Activated CD4-positive, alpha-beta memory T cell treated with anti-CD3 and anti-CD28 coated beads for 36 hours (primary cell): Measurements from ENCODE around the gene EDN2. TPM values are rescaled to one million over a fixed set of nuclear protein-coding genes. Genes with fewer than 3 reads are reported as not detected.

ENCODE experiments used
- CTCF ChIA-PET: fragments of 350-600 bp; sonication (Branson Sonifier 250); formaldehyde crosslinking; loops from one replicate; lab custom pipeline; 2021; ENCODE audit warnings: antibody characterized with exemption, inconsistent platforms; lab: Charles Lee
- POLR2A ChIA-PET: fragments of 350-600 bp; sonication (Branson Sonifier 250); formaldehyde crosslinking; loops from one replicate; lab custom pipeline; 2021; ENCODE audit warnings: antibody characterized with exemption; lab: Charles Lee
- DNase-seq: peaks from one replicate; pipeline ENCODE4 v3.0.0-alpha.2; 2020
- H3K27ac Mint-ChIP-seq: one replicate; pipeline ENCODE4 v1.8.0; 2021; ENCODE audit warnings: mixed read lengths
- H3K27me3 Mint-ChIP-seq: one replicate; pipeline ENCODE4 v1.8.0; 2021; ENCODE audit warnings: mixed read lengths
- H3K36me3 Mint-ChIP-seq: one replicate; pipeline ENCODE4 v1.8.0; 2021; ENCODE audit warnings: mixed read lengths
- H3K4me1 Mint-ChIP-seq: one replicate; pipeline ENCODE4 v1.8.0; 2021; ENCODE audit warnings: low read depth, mixed read lengths
- H3K4me3 Mint-ChIP-seq: one replicate; pipeline ENCODE4 v1.8.0; 2021; ENCODE audit warnings: mild to moderate bottlenecking, mixed read lengths
- H3K9me3 Mint-ChIP-seq: one replicate; pipeline ENCODE4 v1.8.0; 2021; ENCODE audit warnings: mixed read lengths
- intact Hi-C: fragments of 100-400 bp; cut with micrococcal nuclease; formaldehyde crosslinking; loops from one replicate; pipeline ENCODE4 v1.15.1; 2023
- total RNA-seq, 2 experiments: library from RNA; stranded (reverse); gene quantifications; one replicate each; pipeline ENCODE4 v1.2.3, GENCODE V29; 2021

The EDN2 gene
- total RNA-seq, 2 experiments from 2014 or later, result not detected

DNA sequence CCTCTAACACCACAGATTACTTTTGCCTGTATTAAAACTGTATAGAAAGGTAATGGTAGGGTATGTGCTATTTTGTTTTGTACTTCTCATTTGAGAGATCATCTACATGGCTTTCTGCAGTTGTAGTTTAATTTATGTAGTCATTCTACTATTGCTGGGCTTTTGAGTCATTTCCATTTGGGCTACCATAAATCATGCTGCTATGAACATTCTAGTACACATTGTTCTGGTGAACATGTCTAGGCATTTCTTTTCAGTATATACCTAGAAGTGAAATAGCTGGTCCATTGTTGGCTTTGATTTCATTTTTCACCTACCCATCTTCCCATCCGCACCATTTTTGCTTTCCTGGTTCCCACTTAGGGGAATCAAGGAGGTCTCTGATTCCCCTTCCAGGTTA, 18.7 kb downstream of the EDN2 start:
- ChIA-PET CTCF (no interaction called here), POLR2A (no interaction called here)
- H3K27me3 Mint-ChIP-seq, result peaks cover 2% of the 10 kb centered on the region
- intact Hi-C loops, result no loop called here
- H3K4me3 Mint-ChIP-seq, result no peak overlapping the region
- no peaks in the 10 kb centered on the region for H3K36me3 Mint-ChIP-seq
- no peak for DNase-seq
- H3K27ac Mint-ChIP-seq, result no peak overlapping the region
- no peaks in the 10 kb centered on the region for H3K4me1 Mint-ChIP-seq
- no peaks in the 10 kb centered on the region for H3K9me3 Mint-ChIP-seq

DNA sequence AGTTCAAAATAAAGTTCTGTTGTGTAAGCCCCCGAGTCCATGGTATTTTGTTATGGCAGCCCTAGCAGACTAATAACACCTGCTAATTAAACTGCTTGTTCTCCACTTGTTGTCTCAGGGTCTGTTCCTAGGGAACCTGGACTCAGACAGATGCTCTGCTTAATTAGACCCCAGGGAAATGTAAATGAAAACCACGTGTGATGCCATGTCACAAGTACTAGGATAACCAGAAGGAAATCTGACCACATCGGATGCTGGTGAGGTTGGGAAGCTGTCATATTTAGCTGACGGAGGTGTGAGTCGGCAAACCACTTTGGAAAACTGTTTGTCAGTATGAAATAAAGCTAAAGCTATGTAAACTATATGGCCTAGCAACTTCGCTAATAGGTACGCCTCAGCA, 19.6 kb downstream of the EDN2 start:
- ChIA-PET POLR2A (no interaction called here), CTCF (no interaction called here)
- intact Hi-C loops, result no loop called here
- no peak overlapping the region for H3K27ac Mint-ChIP-seq
- no peaks in the 10 kb centered on the region for H3K9me3 Mint-ChIP-seq
- H3K4me3 Mint-ChIP-seq, result no peak overlapping the region
- no peak for DNase-seq
- no peaks in the 10 kb centered on the region for H3K4me1 Mint-ChIP-seq
- peaks cover 2% of the 10 kb centered on the region for H3K27me3 Mint-ChIP-seq
- H3K36me3 Mint-ChIP-seq, result no peaks in the 10 kb centered on the region

GRCh38 chr1:41463516-41463915, 21.0 kb downstream of the EDN2 start:
- intact Hi-C loops, result no loop called here
- ChIA-PET POLR2A (no interaction called here), CTCF (no interaction called here)
- Mint-ChIP-seq H3K27ac (no peak overlapping the region), H3K36me3 (no peaks in the 10 kb centered on the region), H3K4me3 (no peak overlapping the region), H3K4me1 (no peaks in the 10 kb centered on the region), H3K27me3 (peaks cover 2% of the 10 kb centered on the region), H3K9me3 (no peaks in the 10 kb centered on the region)
- DNase-seq, result no peak

DNA sequence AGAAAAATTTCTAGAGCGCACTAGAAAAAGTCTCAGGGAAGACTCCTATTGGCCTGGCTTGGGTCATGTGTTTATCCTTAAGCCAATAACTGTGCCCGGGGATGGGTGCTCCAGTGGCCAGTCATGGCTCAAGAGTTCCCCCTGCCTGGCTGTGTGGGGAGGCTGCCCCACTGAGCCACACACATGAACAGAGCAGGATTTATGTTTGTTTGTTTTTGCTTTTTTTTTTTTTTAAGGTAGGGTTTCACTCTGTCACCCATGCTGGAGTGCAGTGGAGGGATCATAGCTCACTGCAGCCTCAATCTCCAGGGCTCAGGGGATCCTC, 21.8 kb downstream of the EDN2 start:
- Mint-ChIP-seq H3K27ac (no peak overlapping the region), H3K36me3 (no peaks in the 10 kb centered on the region), H3K4me1 (no peaks in the 10 kb centered on the region), H3K4me3 (no peak overlapping the region), H3K27me3 (peaks cover 2% of the 10 kb centered on the region), H3K9me3 (no peaks in the 10 kb centered on the region)
- CTCF ChIA-PET, result no interaction called here
- DNase-seq, result no peak
- intact Hi-C loops, result no loop called here
- POLR2A ChIA-PET, result no interaction called here

DNA sequence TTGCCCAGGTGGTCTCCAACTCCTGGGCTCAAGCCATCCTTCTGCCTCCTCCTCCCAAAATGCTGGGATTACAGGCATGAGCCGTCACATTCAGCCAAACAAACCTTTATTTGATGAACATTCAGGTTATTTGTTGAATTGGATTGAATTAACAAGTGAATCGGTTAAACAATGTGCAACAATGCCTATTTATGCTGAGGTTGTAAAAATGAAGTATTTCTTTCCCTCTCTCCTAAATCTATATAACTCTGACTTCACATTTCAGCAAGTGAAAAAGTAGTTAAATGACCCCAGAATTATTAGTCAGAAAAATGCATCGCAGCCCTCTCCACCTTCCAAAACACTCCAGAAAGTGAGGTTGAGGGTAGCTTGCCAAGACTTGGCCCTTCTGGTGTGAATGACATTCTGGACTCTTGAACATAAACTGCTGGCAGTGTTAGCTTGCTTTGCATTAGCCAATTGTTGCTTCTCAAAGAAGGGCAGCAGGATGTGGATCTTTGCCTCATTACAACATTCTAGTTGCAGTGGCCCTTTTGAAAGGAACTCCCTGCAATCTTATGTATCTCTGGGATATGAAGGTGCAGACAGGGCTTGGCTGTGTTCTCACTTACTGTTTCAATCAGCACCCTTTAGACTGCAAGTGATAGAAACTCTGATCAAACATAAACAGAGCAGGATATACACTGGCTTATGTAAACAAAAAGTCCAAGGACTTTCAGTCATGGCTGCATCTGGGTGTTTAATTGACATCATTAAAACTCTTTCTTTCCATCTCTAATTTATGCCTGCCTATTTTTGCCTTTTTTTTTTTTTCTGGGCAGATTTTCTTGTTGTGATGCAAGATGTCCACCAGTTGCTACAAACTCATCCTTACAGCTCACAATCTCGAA, 22.4 kb downstream of the EDN2 start:
- no peaks in the 10 kb centered on the region for H3K9me3 Mint-ChIP-seq
- H3K27me3 Mint-ChIP-seq, result no peaks in the 10 kb centered on the region
- H3K4me3 Mint-ChIP-seq, result no peak overlapping the region
- DNase-seq, result no peak
- no peaks in the 10 kb centered on the region for H3K36me3 Mint-ChIP-seq
- no peaks in the 10 kb centered on the region for H3K4me1 Mint-ChIP-seq
- intact Hi-C loops, result no loop called here
- POLR2A ChIA-PET, result no interaction called here
- CTCF ChIA-PET, result no interaction called here
- H3K27ac Mint-ChIP-seq, result no peak overlapping the region

- H3K4me3 Mint-ChIP-seq, result no peak overlapping the region
Observed at GRCh38 chr1:41456847-41457540, 27.5 kb downstream of the EDN2 start.

DNA sequence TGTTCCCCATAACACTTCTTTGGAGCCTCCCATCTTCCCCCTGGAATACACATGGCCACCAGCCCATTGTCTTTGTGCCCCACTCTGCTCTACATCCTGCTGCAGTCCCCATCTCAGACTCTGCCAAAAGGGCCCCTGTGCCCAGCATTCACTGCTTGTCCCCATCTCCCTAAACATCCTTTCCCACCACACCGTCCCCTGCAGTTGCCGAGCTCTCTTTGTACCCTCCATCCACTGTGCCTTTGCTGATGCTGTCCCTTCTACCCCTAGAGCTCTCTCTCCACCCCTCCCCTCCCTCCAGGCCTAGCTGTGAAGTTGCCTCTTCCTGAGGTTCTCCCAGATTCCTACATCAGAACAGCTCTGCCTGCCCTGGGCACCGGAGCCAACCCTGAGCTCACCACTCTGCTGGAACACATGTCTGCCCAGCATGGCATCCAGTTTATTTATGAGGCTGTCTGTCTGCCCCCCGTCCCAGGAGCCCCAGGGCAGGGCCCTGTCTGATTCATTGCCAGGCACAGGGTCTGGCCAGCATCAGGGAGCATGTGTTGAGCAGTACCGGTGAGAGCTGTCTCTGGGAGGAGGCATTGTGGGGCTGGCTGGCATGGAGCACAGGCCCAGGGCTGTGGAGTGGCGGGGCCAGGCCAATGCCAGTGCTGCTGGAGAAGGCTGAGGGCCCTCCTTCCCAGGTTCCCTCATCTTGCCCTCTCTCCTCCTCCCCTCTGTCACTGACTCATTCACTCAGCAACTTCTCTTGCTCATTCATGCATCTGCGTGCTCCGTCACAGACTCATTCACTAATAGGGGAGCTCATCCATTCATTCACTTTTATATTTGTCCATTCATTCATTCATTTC, 28.8 kb downstream of the EDN2 start:
- intact Hi-C loops, result no loop called here
- no peak overlapping the region for H3K27ac Mint-ChIP-seq
- no peaks in the 10 kb centered on the region for H3K27me3 Mint-ChIP-seq
- no peak for DNase-seq
- H3K4me1 Mint-ChIP-seq, result no peaks in the 10 kb centered on the region
- no peaks in the 10 kb centered on the region for H3K9me3 Mint-ChIP-seq
- CTCF ChIA-PET, result no interaction called here
- no peak overlapping the region for H3K4me3 Mint-ChIP-seq
- H3K36me3 Mint-ChIP-seq, result no peaks in the 10 kb centered on the region
- POLR2A ChIA-PET, result interaction anchor here (0.5 kb wide), 1 partner anchor 310 kb away, joined by 6 read pairs; no protein-coding TSS in a partner anchor

More at GRCh38 chr1:41456847-41457540, 27.5 kb downstream of the EDN2 start:
- Mint-ChIP-seq H3K27me3 (no peaks in the 10 kb centered on the region), H3K36me3 (no peaks in the 10 kb centered on the region), H3K9me3 (no peaks in the 10 kb centered on the region), H3K27ac (no peak overlapping the region), H3K4me1 (no peaks in the 10 kb centered on the region)
- ChIA-PET CTCF (no interaction called here), POLR2A (no interaction called here)
- DNase-seq, result no peak
- intact Hi-C loops, result no loop called here

DNA sequence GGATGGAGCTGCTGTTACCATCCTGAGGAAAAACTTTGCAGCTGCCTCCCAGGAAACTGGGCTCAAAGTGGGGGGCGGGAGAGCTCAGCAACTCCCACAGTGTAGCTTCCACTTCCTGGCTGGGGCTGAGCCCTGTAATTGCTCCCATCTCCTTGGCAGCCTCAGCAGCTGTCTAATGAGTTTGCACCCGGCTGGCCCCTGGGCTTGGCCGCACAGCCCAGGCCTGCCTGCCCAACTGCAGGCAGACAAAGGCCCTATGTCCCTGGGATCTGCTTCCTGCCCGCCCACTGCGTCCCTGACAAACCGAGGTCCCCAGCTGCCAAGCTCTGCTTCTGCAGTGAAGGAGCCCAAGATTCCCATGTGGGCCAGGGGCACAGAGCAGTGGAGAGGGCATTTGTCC, 30.1 kb downstream of the EDN2 start:
- Mint-ChIP-seq H3K36me3 (no peaks in the 10 kb centered on the region), H3K4me3 (no peak overlapping the region), H3K27ac (no peak overlapping the region), H3K4me1 (no peaks in the 10 kb centered on the region), H3K27me3 (no peaks in the 10 kb centered on the region), H3K9me3 (no peaks in the 10 kb centered on the region)
- CTCF ChIA-PET, result no interaction called here
- intact Hi-C loops, result no loop called here
- no peak for DNase-seq
- POLR2A ChIA-PET, result no interaction called here

- no peaks in the 10 kb centered on the region for H3K36me3 Mint-ChIP-seq
- CTCF ChIA-PET, result no interaction called here
- no peak overlapping the region for H3K27ac Mint-ChIP-seq
- H3K9me3 Mint-ChIP-seq, result no peaks in the 10 kb centered on the region
- H3K4me3 Mint-ChIP-seq, result no peak overlapping the region
- no peak for DNase-seq
- no peaks in the 10 kb centered on the region for H3K27me3 Mint-ChIP-seq
- no peaks in the 10 kb centered on the region for H3K4me1 Mint-ChIP-seq
- intact Hi-C loops, result no loop called here
- POLR2A ChIA-PET, result no interaction called here
Observed at GRCh38 chr1:41452704-41453290, 31.7 kb downstream of the EDN2 start.

DNA sequence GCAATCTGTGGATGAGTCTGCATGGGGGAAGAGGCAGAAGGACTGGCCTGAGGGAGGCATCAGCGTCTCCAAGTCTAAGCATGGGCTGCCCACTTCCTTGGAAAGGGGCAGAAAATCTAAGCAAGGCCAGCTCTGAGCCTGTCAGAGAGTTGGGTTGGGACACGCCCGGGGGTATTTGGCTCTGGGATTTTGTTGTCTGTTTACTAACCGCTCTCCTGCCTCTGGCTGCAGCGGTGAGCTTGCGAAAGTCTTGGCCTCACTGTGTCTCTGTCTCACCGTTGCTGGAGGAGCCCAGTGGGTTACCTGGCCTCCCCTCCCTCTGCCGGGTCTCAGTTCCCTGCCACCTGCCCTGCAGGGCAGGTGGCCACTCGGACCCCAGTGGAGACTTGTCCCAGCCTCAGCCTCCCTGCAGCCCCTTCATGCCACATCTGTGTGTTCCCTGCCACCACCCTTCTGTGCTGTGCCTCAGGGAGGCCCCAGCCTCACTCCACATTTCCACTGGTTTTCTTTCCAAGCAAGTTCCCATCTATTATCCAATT, 33.7 kb downstream of the EDN2 start:
- no peak for DNase-seq
- CTCF ChIA-PET, result no interaction called here
- no peaks in the 10 kb centered on the region for H3K9me3 Mint-ChIP-seq

GRCh38 chr1:41449326-41449921, 35.1 kb downstream of the EDN2 start:
- Mint-ChIP-seq H3K4me1 (no peaks in the 10 kb centered on the region), H3K4me3 (no peak overlapping the region), H3K27ac (no peak overlapping the region), H3K9me3 (peaks cover 13% of the 10 kb centered on the region), H3K27me3 (no peaks in the 10 kb centered on the region), H3K36me3 (no peaks in the 10 kb centered on the region)
- no peak for DNase-seq
- POLR2A ChIA-PET, result no interaction called here
- intact Hi-C loops, result no loop called here
- CTCF ChIA-PET, result no interaction called here

More for the DNA sequence above, 33.7 kb downstream of the EDN2 start:
- intact Hi-C loops, result no loop called here
- H3K27me3 Mint-ChIP-seq, result no peaks in the 10 kb centered on the region
- no peak overlapping the region for H3K4me3 Mint-ChIP-seq
- H3K4me1 Mint-ChIP-seq, result no peaks in the 10 kb centered on the region
- POLR2A ChIA-PET, result no interaction called here
- no peak overlapping the region for H3K27ac Mint-ChIP-seq
- H3K36me3 Mint-ChIP-seq, result no peaks in the 10 kb centered on the region
